Peyer's patch (tissue), 4 donors: ENCODE results near the gene HS6ST2.

Source experiments
- POLR2A ChIP-seq, 2 donors: fragments of 450-650 bp; IDR thresholded peaks; one replicate each; pipeline ENCODE4 v1.5.1; 2017; ENCODE audit warnings: antibody characterized with exemption in 2 of 2, mild to moderate bottlenecking in 2 of 2, moderate library complexity in 2 of 2
- TF ChIP-seq, protein P1 (sequence below), 6 experiments: fragments of 450-650 bp in 4 of 6; fragments of 200-600 bp in 2 of 6; sonication (generic) in 1 of 6; IDR thresholded peaks; one replicate each; pipeline ENCODE4 v1.5.1; 2017 to 2019; ENCODE audit warnings: antibody characterized with exemption in 6 of 6, mild to moderate bottlenecking in 3 of 6, moderate library complexity in 1 of 6

DNA sequence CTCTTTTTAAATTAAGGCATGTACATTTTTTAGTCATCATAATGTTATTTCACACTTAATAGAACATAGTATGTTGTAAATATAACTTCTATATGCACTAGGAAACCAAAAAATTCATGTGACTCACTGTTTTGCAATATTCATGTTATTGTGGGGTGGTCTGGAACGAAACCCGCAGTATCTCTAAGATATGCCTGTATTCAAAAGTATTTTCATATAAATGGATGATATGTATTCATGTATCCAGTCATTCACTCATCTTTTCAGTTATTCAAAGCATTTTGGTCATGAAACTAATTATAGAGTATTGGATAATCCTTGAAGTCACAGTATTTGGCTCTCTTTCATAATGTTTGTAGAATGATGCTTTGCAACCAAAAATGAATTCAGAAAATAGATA lies 168.1 kb downstream of the HS6ST2 start:
- TF ChIP-seq, protein P1, sequence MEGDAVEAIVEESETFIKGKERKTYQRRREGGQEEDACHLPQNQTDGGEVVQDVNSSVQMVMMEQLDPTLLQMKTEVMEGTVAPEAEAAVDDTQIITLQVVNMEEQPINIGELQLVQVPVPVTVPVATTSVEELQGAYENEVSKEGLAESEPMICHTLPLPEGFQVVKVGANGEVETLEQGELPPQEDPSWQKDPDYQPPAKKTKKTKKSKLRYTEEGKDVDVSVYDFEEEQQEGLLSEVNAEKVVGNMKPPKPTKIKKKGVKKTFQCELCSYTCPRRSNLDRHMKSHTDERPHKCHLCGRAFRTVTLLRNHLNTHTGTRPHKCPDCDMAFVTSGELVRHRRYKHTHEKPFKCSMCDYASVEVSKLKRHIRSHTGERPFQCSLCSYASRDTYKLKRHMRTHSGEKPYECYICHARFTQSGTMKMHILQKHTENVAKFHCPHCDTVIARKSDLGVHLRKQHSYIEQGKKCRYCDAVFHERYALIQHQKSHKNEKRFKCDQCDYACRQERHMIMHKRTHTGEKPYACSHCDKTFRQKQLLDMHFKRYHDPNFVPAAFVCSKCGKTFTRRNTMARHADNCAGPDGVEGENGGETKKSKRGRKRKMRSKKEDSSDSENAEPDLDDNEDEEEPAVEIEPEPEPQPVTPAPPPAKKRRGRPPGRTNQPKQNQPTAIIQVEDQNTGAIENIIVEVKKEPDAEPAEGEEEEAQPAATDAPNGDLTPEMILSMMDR (IDR thresholded peaks at IDR 0.05) = no peak
- no peak for TF ChIP-seq POLR2A (IDR thresholded peaks at IDR 0.05)
